H1 (cell line): ENCODE measurements around the gene ATCAY. TPM values are rescaled to one million over a fixed set of nuclear protein-coding genes. Genes with fewer than 3 reads are reported as not detected.
A peak's percentile ranks its signal among the peaks of the same experiment; 100 is the strongest.

Source experiments
- CTCF ChIA-PET: fragments of 300-600 bp; sonication (Branson Sonifier 250); formaldehyde crosslinking; loops from one replicate; lab custom pipeline; 2021; ENCODE audit not compliant: partially characterized antibody; lab: Charles Lee
- POLR2A ChIA-PET: fragments of 300-600 bp; sonication (Branson Sonifier 250); formaldehyde crosslinking; loops from one replicate; lab custom pipeline; 2021; ENCODE audit warnings: inconsistent platforms; ENCODE audit not compliant: partially characterized antibody; lab: Charles Lee
- DNase-seq, 2 experiments: peaks; one replicate each; pipeline versions ENCODE4 v3.0.0 to v3.0.0-alpha.2; 2010 to 2022; ENCODE audit warnings: low spot score in 2 of 2, low read depth in 1 of 2, mixed read lengths in 1 of 2
- FAIRE-seq: peaks from 2 replicates; lab custom pipeline; 2011; peaks lifted over from hg19 to GRCh38; lab: Jason Lieb, UNC
- H2AFZ ChIP-seq: 2 replicates; pipeline ENCODE4 v1.8.1; 2012; ENCODE audit warnings: low read length, inconsistent platforms
- H2AK5ac ChIP-seq: 2 replicates; pipeline ENCODE4 v1.6.1; 2013; ENCODE audit warnings: low read depth, low read length
- H2BK120ac ChIP-seq: replicated peaks from 2 replicates; pipeline ENCODE3; 2013; ENCODE audit warnings: low read depth, low read length, inconsistent platforms
- H2BK12ac ChIP-seq: 2 replicates; pipeline ENCODE4 v1.6.1; 2013; ENCODE audit warnings: low read depth, low read length
- H2BK15ac ChIP-seq: 2 replicates; pipeline ENCODE4 v1.6.1; 2013; ENCODE audit warnings: low read length
- H2BK20ac ChIP-seq: 2 replicates; pipeline ENCODE4 v1.6.1; 2013; ENCODE audit warnings: low read length
- H2BK5ac ChIP-seq: 2 replicates; pipeline ENCODE4 v1.6.1; 2013; ENCODE audit warnings: low read depth, low read length
- H3K14ac ChIP-seq: 2 replicates; pipeline ENCODE4 v1.6.1; 2013; ENCODE audit warnings: inconsistent platforms; ENCODE audit not compliant: insufficient read length
- H3K18ac ChIP-seq: 2 replicates; pipeline ENCODE4 v1.6.1; 2013; ENCODE audit warnings: low read length; ENCODE audit errors: extremely low read depth
- H3K23ac ChIP-seq: 2 replicates; pipeline ENCODE4 v1.6.1; 2013; ENCODE audit warnings: inconsistent platforms; ENCODE audit not compliant: insufficient read length
- H3K23me2 ChIP-seq: 2 replicates; pipeline ENCODE4 v1.6.1; 2013; ENCODE audit warnings: low read depth, low read length
- H3K27ac ChIP-seq: 2 replicates; pipeline ENCODE4 v1.6.1; 2011; ENCODE audit warnings: low read depth, low read length, inconsistent platforms
- H3K27me3 ChIP-seq, 4 experiments: replicated peaks in 1 of 4; 1 replicate in 1 of 4; 2 replicates in 3 of 4; pipeline versions ENCODE4 v1.6.1 to v1.8.1; 2011 to 2013; ENCODE audit warnings: low read length in 3 of 4, mild to moderate bottlenecking in 3 of 4, inconsistent platforms in 2 of 4, mixed read lengths in 2 of 4, moderate library complexity in 1 of 4; ENCODE audit not compliant: control insufficient read depth in 3 of 4, insufficient read depth in 3 of 4; ENCODE audit errors: extremely low read depth in 1 of 4
- H3K36me3 ChIP-seq, 4 experiments: 2 replicates each; pipeline versions ENCODE4 v1.6.1 to v1.8.1; 2011 to 2013; ENCODE audit warnings: mild to moderate bottlenecking in 4 of 4, low read length in 3 of 4, moderate library complexity in 2 of 4, control low read depth in 1 of 4, inconsistent platforms in 1 of 4; ENCODE audit not compliant: insufficient read depth in 4 of 4, control insufficient read depth in 2 of 4
- H3K4ac ChIP-seq: replicated peaks from 2 replicates; pipeline ENCODE3; 2013; ENCODE audit warnings: low read length, low read depth, mixed read lengths, inconsistent platforms; ENCODE audit not compliant: insufficient read length
- H3K4me1 ChIP-seq, 4 experiments: replicated peaks in 1 of 4; 1 replicate in 1 of 4; 2 replicates in 3 of 4; pipeline versions ENCODE4 v1.6.1 to v1.8.1; 2011 to 2013; ENCODE audit warnings: low read length in 3 of 4, inconsistent platforms in 2 of 4, mixed read lengths in 1 of 4; ENCODE audit not compliant: insufficient read depth in 4 of 4, control insufficient read depth in 3 of 4
- H3K4me2 ChIP-seq, 2 experiments: 2 replicates each; pipeline versions ENCODE4 v1.6.1 to v1.8.1; 2011 to 2013; ENCODE audit warnings: low read depth in 2 of 2, low read length in 2 of 2, control low read depth in 1 of 2, inconsistent platforms in 1 of 2, mild to moderate bottlenecking in 1 of 2; ENCODE audit not compliant: insufficient read depth in 1 of 2
- H3K4me3 ChIP-seq, 4 experiments: fragments of 200-600, 300-600 bp in 1 of 4; sonication (generic), shearing (Covaris generic), sonication (Bioruptor Twin) in 1 of 4; 2 replicates each; pipeline versions ENCODE4 v1.5.1 to v1.8.1; 2011 to 2016; ENCODE audit warnings: low read length in 4 of 4, low read depth in 3 of 4, control low read depth in 2 of 4, inconsistent platforms in 2 of 4, mild to moderate bottlenecking in 2 of 4, mixed read lengths in 1 of 4, moderate library complexity in 1 of 4; ENCODE audit not compliant: insufficient read depth in 2 of 4; ENCODE audit errors: extremely low read depth in 1 of 4
- H3K56ac ChIP-seq: replicated peaks from 2 replicates; pipeline ENCODE3; 2013; ENCODE audit warnings: low read depth, mild to moderate bottlenecking, mixed read lengths, low read length, inconsistent platforms; ENCODE audit not compliant: insufficient read length
- H3K79me1 ChIP-seq: 2 replicates; pipeline ENCODE4 v1.6.1; 2013; ENCODE audit warnings: low read depth, low read length, control low read depth
- H3K79me2 ChIP-seq, 2 experiments: 2 replicates each; pipeline versions ENCODE4 v1.6.1 to v1.8.1; 2012 to 2013; ENCODE audit warnings: low read length in 2 of 2, mild to moderate bottlenecking in 2 of 2, inconsistent platforms in 1 of 2; ENCODE audit not compliant: insufficient read depth in 2 of 2, control insufficient read depth in 1 of 2
- H3K9ac ChIP-seq, 4 experiments: replicated peaks in 1 of 4; 1 replicate in 1 of 4; 2 replicates in 3 of 4; pipeline versions ENCODE4 v1.6.1 to v1.8.1; 2011 to 2013; ENCODE audit warnings: low read depth in 3 of 4, low read length in 3 of 4, control low read depth in 2 of 4, mild to moderate bottlenecking in 2 of 4, moderate library complexity in 2 of 4, inconsistent platforms in 1 of 4; ENCODE audit errors: extremely low read depth in 1 of 4
- H3K9me3 ChIP-seq, 2 experiments: 2 replicates each; pipeline versions ENCODE4 v1.6.1 to v1.8.1; 2012 to 2013; ENCODE audit warnings: mild to moderate bottlenecking in 2 of 2, moderate library complexity in 2 of 2, control low read depth in 1 of 2, inconsistent platforms in 1 of 2, low read depth in 1 of 2, low read length in 1 of 2, mixed read lengths in 1 of 2; ENCODE audit not compliant: insufficient read depth in 2 of 2
- H4K20me1 ChIP-seq, 2 experiments: replicated peaks in 1 of 2; 2 replicates each; pipeline versions ENCODE3 to v1.8.1; 2011 to 2013; ENCODE audit warnings: inconsistent platforms in 2 of 2, low read length in 2 of 2, mild to moderate bottlenecking in 1 of 2; ENCODE audit not compliant: insufficient read depth in 2 of 2, control insufficient read depth in 1 of 2
- H4K5ac ChIP-seq: 2 replicates; pipeline ENCODE4 v1.6.1; 2013; ENCODE audit warnings: low read length, low read depth, mixed read lengths, inconsistent platforms; ENCODE audit not compliant: insufficient read length
- H4K8ac ChIP-seq: 2 replicates; pipeline ENCODE4 v1.8.0; 2013; ENCODE audit warnings: mild to moderate bottlenecking, moderate library complexity, low read length, inconsistent platforms; ENCODE audit not compliant: insufficient read depth; ENCODE audit errors: extremely low read depth
- H4K91ac ChIP-seq: replicated peaks from 2 replicates; pipeline ENCODE3; 2013; ENCODE audit warnings: low read length, mixed read lengths, inconsistent platforms; ENCODE audit not compliant: insufficient read length
- CHD1 ChIP-seq: IDR thresholded peaks from 2 replicates; pipeline ENCODE4 v1.6.1; 2012; ENCODE audit warnings: low read depth, low read length, improper control_type of control experiment
- EZH2 ChIP-seq: fragments of 200-600 bp; sonication (generic); IDR thresholded peaks from 2 replicates; pipeline ENCODE4 v1.7.1; 2012; ENCODE audit warnings: low read depth, mild to moderate bottlenecking, moderate library complexity, low read length, inconsistent platforms; ENCODE audit not compliant: severe bottlenecking
- KDM1A ChIP-seq: fragments of 200-600, 300-600 bp; sonication (generic); IDR thresholded peaks from 2 replicates; pipeline ENCODE4 v1.7.1; 2016; ENCODE audit warnings: mild to moderate bottlenecking, low read length, borderline replicate concordance
- POLR2A ChIP-seq, 2 experiments: IDR thresholded peaks; 1 replicate in 1 of 2; 2 replicates in 1 of 2; pipeline ENCODE4 v1.6.1; 2011; ENCODE audit warnings: low read depth in 2 of 2, low read length in 2 of 2, mild to moderate bottlenecking in 2 of 2; ENCODE audit errors: control extremely low read depth in 1 of 2
- SAP30 ChIP-seq: fragments of 300-600 bp; sonication (generic); IDR thresholded peaks from 2 replicates; pipeline ENCODE4 v1.7.1; 2012; ENCODE audit warnings: low read length, moderate library complexity, mild to moderate bottlenecking, inconsistent platforms; ENCODE audit not compliant: insufficient read depth, insufficient replicate concordance
- whole genome bisulfite sequencing, 2 experiments: shearing (Covaris generic) in 1 of 2; methylation state at CpG; one replicate each; pipeline versions ENCODE4 v1.1.6 to v1.1.7; 2013 to 2015; ENCODE audit warnings: low lambda C conversion rate in 2 of 2, mixed read lengths in 2 of 2, inconsistent platforms in 1 of 2, low coverage in 1 of 2, missing lambda C conversion rate in 1 of 2; ENCODE audit not compliant: insufficient replicate concordance in 2 of 2, insufficient coverage in 1 of 2, insufficient read length in 1 of 2; ENCODE audit errors: extremely low coverage in 1 of 2, missing lambda C conversion rate in 1 of 2; 5-methylcytosine and 5-hydroxymethylcytosine counted together
- polyA plus RNA-seq, 7 experiments: library from polyadenylated mRNA; depleted of rRNA in 3 of 7; stranded (reverse) in 5 of 7; unstranded in 2 of 7; fragments of >200 nt in 5 of 7; fragments of 200-250 nt in 2 of 7; gene quantifications; 1 replicate in 5 of 7; 2 replicates in 1 of 7; 4 replicates in 1 of 7; pipeline versions ENCODE4 v1.2.1 to v1.2.3, GENCODE V29; 2011 to 2013; ENCODE audit warnings: missing spikeins in 2 of 7, mixed read lengths in 2 of 7
- total RNA-seq: library from RNA; stranded (reverse); fragmentation: NEBNext Ultra II Directional; extraction: Animal tissue kit (Norgen Biotek cat#: 25700); gene quantifications from 2 replicates; pipeline ENCODE4 v1.2.1, GENCODE V29; 2021

The ATCAY gene
- total and polyA plus RNA-seq, 2 of the 8 experiments (the other 6 are each of a cell fraction or from before 2014, with no cell fraction given): 24.4 to 33.8 TPM

- no peaks in the 10 kb centered on the region for H3K9me3 ChIP-seq
- CTCF ChIA-PET: no interaction called here
- POLR2A ChIA-PET: interaction anchor here (24.8 kb wide), 1 partner anchor 20 kb away, joined by 870 read pairs; the partner anchor contains the start of gene EEF2
- TF ChIP-seq POLR2A (IDR thresholded peaks at IDR 0.05; ENCODE audit: control extremely low read depth in 1 of 2, low read depth in 2 of 2, low read length in 2 of 2): peak in 1 of 2 experiments; percentile 20; a peak in 1 of 3 replicates
- no peak for TF ChIP-seq CHD1
- no peak for TF ChIP-seq SAP30
- no peak for TF ChIP-seq KDM1A
- TF ChIP-seq EZH2: no peak
- TF ChIP-seq, all 59 proteins: peak for 1
- no peak overlapping the region for H3K14ac ChIP-seq
- no peak overlapping the region for H2AFZ ChIP-seq
- FAIRE-seq (no peak), DNase-seq (no peak)
- H4K20me1 ChIP-seq: peaks cover 5 to 13% of the 10 kb centered on the region in 2 experiments
- H3K27me3 ChIP-seq: no peaks in the 10 kb centered on the region
- no peak overlapping the region for H3K23ac ChIP-seq
- H3K36me3 ChIP-seq: peaks cover 19 to 65% (median 42%) of the 10 kb centered on the region in 4 experiments
- H4K8ac ChIP-seq: no peak overlapping the region
- H4K91ac ChIP-seq: no peak overlapping the region
- H3K79me1 ChIP-seq: peaks cover 6% of the 10 kb centered on the region
- no peaks in the 10 kb centered on the region for H3K23me2 ChIP-seq
- no peak overlapping the region for H2BK12ac ChIP-seq
- no peak overlapping the region for H3K56ac ChIP-seq
- H3K4ac ChIP-seq: no peak overlapping the region
- no peak overlapping the region for H2BK5ac ChIP-seq
- H2BK120ac ChIP-seq: no peak overlapping the region
- no peak overlapping the region for H3K27ac ChIP-seq
- H3K4me3 ChIP-seq: no peak overlapping the region
- 97% methylated on average over 21 of the region's 24 CpGs; no CpG with 5 or more reads in 1 of the 2 experiments for WGBS, 2 experiments
- H3K79me2 ChIP-seq: peaks cover 0 to 6% of the 10 kb centered on the region in 2 experiments; a peak in 1 of 4 replicates
- H3K4me1 ChIP-seq: 0 out of 7 replicates have a peak, but pooled peaks cover 0 to 3% (median 0%) of the 10 kb centered on the region in 4 experiments
- no peak overlapping the region for H4K5ac ChIP-seq
- H2BK20ac ChIP-seq: no peak overlapping the region
- H3K9ac ChIP-seq: no peak overlapping the region
- H2BK15ac ChIP-seq: no peak overlapping the region
- H3K18ac ChIP-seq: no peak overlapping the region
- no peak overlapping the region for H3K4me2 ChIP-seq
- H2AK5ac ChIP-seq: no peak overlapping the region
These were observed 80.5 kb downstream of the ATCAY start for GRCh38 chr19:3961007-3961406.
